HepG2 (cell line): ENCODE measurements around the gene MRPL28. TPM values are rescaled to one million over a fixed set of nuclear protein-coding genes. Genes with fewer than 3 reads are reported as not detected.
A peak's percentile ranks its signal among the peaks of the same experiment; 100 is the strongest.

Experiments
- BRF2 ChIP-seq: sonication (generic); formaldehyde crosslinking; IDR thresholded peaks from 2 replicates; pipeline ENCODE4 v1.8.1; 2022; ENCODE audit warnings: mild to moderate bottlenecking, missing genetic modification reagents
- EHMT2 ChIP-seq: fragments of 200-600 bp; sonication (generic); IDR thresholded peaks from 2 replicates; pipeline ENCODE4 v1.7.0; 2017; ENCODE audit warnings: antibody characterized with exemption, low read depth, low read length, borderline replicate concordance
- FOXM1 ChIP-seq: sonication (generic); formaldehyde crosslinking; IDR thresholded peaks from 2 replicates; pipeline ENCODE4 v1.5.0; 2020; ENCODE audit warnings: missing genetic modification reagents
- PBX2 ChIP-seq: IDR thresholded peaks from 2 replicates; pipeline ENCODE4 v1.6.1; 2016; ENCODE audit warnings: control low read depth
- SOX13 ChIP-seq, 3 experiments: fragments of 450-650 bp in 1 of 3; sonication (generic) in 1 of 3; formaldehyde crosslinking in 1 of 3; IDR thresholded peaks in 2 of 3; conservative IDR thresholded peaks in 1 of 3; 2 replicates each; pipeline versions ENCODE4 v1.5.0 to v1.6.1; 2016 to 2020; ENCODE audit warnings: antibody characterized with exemption in 1 of 3, mild to moderate bottlenecking in 1 of 3, missing compliant biosample characterization in 1 of 3, missing genetic modification reagents in 1 of 3, moderate library complexity in 1 of 3
- SRSF9 ChIP-seq: fragments of 200-400 bp; formaldehyde crosslinking; IDR thresholded peaks from 2 replicates; pipeline ENCODE4 v1.6.1; 2018; ENCODE audit warnings: borderline replicate concordance, mild to moderate bottlenecking, low read depth, low read length; ENCODE audit not compliant: insufficient read depth, poor library complexity, severe bottlenecking
- TOPORS ChIP-seq: sonication (generic); formaldehyde crosslinking; IDR thresholded peaks from 2 replicates; pipeline ENCODE4 v1.8.0; 2023; ENCODE audit warnings: mild to moderate bottlenecking, missing genetic modification reagents
- ZBTB34 ChIP-seq: sonication (generic); formaldehyde crosslinking; IDR thresholded peaks from 2 replicates; pipeline ENCODE4 v1.8.0; 2022; ENCODE audit warnings: mild to moderate bottlenecking, missing genetic modification reagents
- ZBTB7A ChIP-seq: sonication (generic); formaldehyde crosslinking; IDR thresholded peaks from 2 replicates; pipeline ENCODE4 v1.8.0; 2022; ENCODE audit warnings: mild to moderate bottlenecking, missing genetic modification reagents
- ZNF142 ChIP-seq: sonication (generic); formaldehyde crosslinking; IDR thresholded peaks from 2 replicates; pipeline ENCODE4 v1.4.0; 2020; ENCODE audit warnings: missing genetic modification reagents
- ZNF232 ChIP-seq: sonication (generic); formaldehyde crosslinking; IDR thresholded peaks from 2 replicates; pipeline ENCODE4 v1.4.0; 2020; ENCODE audit warnings: missing genetic modification reagents, borderline replicate concordance
- ZNF337 ChIP-seq: sonication (generic); formaldehyde crosslinking; IDR thresholded peaks from 2 replicates; pipeline ENCODE4 v1.5.1; 2020; ENCODE audit warnings: missing genetic modification reagents, low read depth, mild to moderate bottlenecking, borderline replicate concordance
- ZNF501 ChIP-seq: sonication (generic); formaldehyde crosslinking; IDR thresholded peaks from 2 replicates; pipeline ENCODE4 v1.5.1; 2020; ENCODE audit warnings: mild to moderate bottlenecking, moderate library complexity, missing genetic modification reagents
- polyA plus RNA-seq, 8 experiments: library from polyadenylated mRNA; depleted of rRNA in 3 of 8; stranded (reverse) in 7 of 8; unstranded in 1 of 8; fragments of >200 nt; fragmentation: Illumina TruSeq in 4 of 8; extraction: Trizol in 4 of 8; gene quantifications; 2 replicates each; pipeline versions ENCODE4 v1.2.1 to v1.2.3, GENCODE V29; 2011 to 2016; ENCODE audit warnings: low read depth in 4 of 8, missing spikeins in 1 of 8, mixed read lengths in 1 of 8; ENCODE audit not compliant: insufficient read depth in 1 of 8
- total RNA-seq, 5 experiments: library from RNA; depleted of rRNA; stranded (reverse); fragments of >200 nt; fragmentation: Illumina TruSeq; extraction: Trizol; gene quantifications; 2 replicates each; pipeline ENCODE4 v1.2.3, GENCODE V29; 2016; ENCODE audit warnings: low read depth in 1 of 5
- TF ChIP-seq, protein P1 (sequence below): sonication (generic); formaldehyde crosslinking; conservative IDR thresholded peaks from 2 replicates; pipeline ENCODE4 v1.8.1; 2023; ENCODE audit warnings: missing genetic modification reagents

MRPL28 gene
- total and polyA plus RNA-seq, 2 of the 13 experiments (the other 11 are each of a cell fraction or from before 2014, with no cell fraction given) = 114 to 135 TPM

DNA sequence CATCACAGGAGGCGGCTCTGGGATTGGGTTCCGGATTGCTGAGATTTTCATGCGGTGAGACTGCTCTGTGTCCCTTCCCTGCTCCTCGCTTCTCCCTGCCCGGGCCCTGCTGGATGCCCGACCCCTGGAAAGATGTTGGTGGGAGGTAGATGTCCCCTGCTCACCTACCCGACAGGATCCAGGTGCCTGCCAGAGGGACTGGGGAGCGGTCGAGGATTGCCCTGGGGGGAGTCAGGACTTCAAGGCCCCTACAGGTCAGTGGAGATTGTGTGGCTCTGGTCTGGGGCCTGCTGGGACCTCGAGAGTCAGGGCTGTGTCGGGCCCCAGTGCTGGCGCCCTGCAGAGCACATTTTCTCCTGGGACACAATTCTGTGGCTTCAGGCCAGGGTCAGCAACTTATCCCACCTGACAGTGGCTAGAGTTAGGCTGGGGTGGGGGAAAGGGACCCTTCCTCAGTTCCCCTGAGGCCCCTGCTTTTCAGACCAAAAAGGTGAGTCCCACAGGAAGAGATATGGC, 34.7 kb upstream of the MRPL28 start (continued):
- TF ChIP-seq ZNF142 (no peak), SOX13 (IDR thresholded peaks at IDR 0.05) (no peak), SOX13 (CRISPR knock-in tag; conservative IDR thresholded peaks at IDR 0.05 in 1 of 2, IDR thresholded peaks at IDR 0.05 in 1 of 2) (no peak), SRSF9 (no peak), EHMT2 (no peak), ZBTB34 (CRISPR knock-in tag) (0 out of 2 replicates have a peak, but pooled peaks have one; percentile 9), FOXM1 (CRISPR knock-in tag) (no peak), ZNF232 (CRISPR knock-in tag) (no peak), TOPORS (CRISPR knock-in tag) (no peak), ZNF501 (CRISPR knock-in tag) (peak; percentile 66; the same call in 1 of the 2 replicates), ZBTB7A (CRISPR knock-in tag) (0 out of 2 replicates have a peak, but pooled peaks have one; percentile 31), ZNF337 (CRISPR knock-in tag) (no peak), BRF2 (no peak), PBX2 (CRISPR knock-in tag) (no peak)
- TF ChIP-seq, protein P1, sequence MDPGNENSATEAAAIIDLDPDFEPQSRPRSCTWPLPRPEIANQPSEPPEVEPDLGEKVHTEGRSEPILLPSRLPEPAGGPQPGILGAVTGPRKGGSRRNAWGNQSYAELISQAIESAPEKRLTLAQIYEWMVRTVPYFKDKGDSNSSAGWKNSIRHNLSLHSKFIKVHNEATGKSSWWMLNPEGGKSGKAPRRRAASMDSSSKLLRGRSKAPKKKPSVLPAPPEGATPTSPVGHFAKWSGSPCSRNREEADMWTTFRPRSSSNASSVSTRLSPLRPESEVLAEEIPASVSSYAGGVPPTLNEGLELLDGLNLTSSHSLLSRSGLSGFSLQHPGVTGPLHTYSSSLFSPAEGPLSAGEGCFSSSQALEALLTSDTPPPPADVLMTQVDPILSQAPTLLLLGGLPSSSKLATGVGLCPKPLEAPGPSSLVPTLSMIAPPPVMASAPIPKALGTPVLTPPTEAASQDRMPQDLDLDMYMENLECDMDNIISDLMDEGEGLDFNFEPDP (CRISPR knock-in tag) = no peak
